ENCODE data around the gene FAM83C. TPM values are rescaled to one million over a fixed set of nuclear protein-coding genes. Genes with fewer than 3 reads are reported as not detected.

The FAM83C gene
- total RNA-seq, 1 experiment from 2014 or later = 0.81 TPM

GRCh38 chr20:35237486-35237885 is 54.7 kb downstream of the FAM83C start:
- DNase-seq (ENCODE audit: low spot score) = no peak

- DNase-seq (ENCODE audit: low spot score) = no peak
These were observed 56.3 kb downstream of the FAM83C start for GRCh38 chr20:35235881-35236280.

Other genes starting within 250 kb of the FAM83C start
- 54.6 and 57.2 TPM in 2 replicates for gene TRPC4AP, start 199.6 kb downstream of the FAM83C start, total RNA-seq (2014; rRNA removed; shearing (Covaris generic))
- gene EDEM2, start 145.1 kb downstream of the FAM83C start, total RNA-seq (2014; rRNA removed; shearing (Covaris generic)) = 32.0 and 38.0 TPM in 2 replicates
- gene PROCR, start 120.4 kb downstream of the FAM83C start, total RNA-seq (2014; rRNA removed; shearing (Covaris generic)) = 117 and 130 TPM in 2 replicates
- 5.7 and 6.3 TPM in 2 replicates for gene MMP24, start 65.7 kb downstream of the FAM83C start, total RNA-seq (2014; rRNA removed; shearing (Covaris generic))
- gene MMP24OS, start 14.3 kb downstream of the FAM83C start, total RNA-seq (2014; rRNA removed; shearing (Covaris generic)) = 31.6 and 40.1 TPM in 2 replicates
- gene EIF6, start 7.7 kb downstream of the FAM83C start, total RNA-seq (2014; rRNA removed; shearing (Covaris generic)) = 508 and 511 TPM in 2 replicates
- gene UQCC1, start 119.5 kb upstream of the FAM83C start, total RNA-seq (2014; rRNA removed; shearing (Covaris generic)) = 39.1 and 57.3 TPM in 2 replicates
- not detected in 2 replicates for gene GDF5, start 145.8 kb upstream of the FAM83C start, total RNA-seq (2014; rRNA removed; shearing (Covaris generic))
- 19.2 and 30.2 TPM in 2 replicates for gene CEP250, start 163.2 kb upstream of the FAM83C start, total RNA-seq (2014; rRNA removed; shearing (Covaris generic))
- not detected in 2 replicates for gene C20orf173, start 237.2 kb upstream of the FAM83C start, total RNA-seq (2014; rRNA removed; shearing (Covaris generic))
- 391 and 426 TPM in 2 replicates for gene ERGIC3, start 249.7 kb upstream of the FAM83C start, total RNA-seq (2014; rRNA removed; shearing (Covaris generic))